GM12874 (cell line): ENCODE measurements around the gene NRP2.

Experiments
- TF ChIP-seq, protein P1 (sequence below): IDR thresholded peaks from 2 replicates; pipeline ENCODE4 v1.5.1; 2011; ENCODE audit warnings: low read depth, mild to moderate bottlenecking, control low read depth, low read length, moderate library complexity; ENCODE audit not compliant: insufficient read depth

Gene NRP2

DNA sequence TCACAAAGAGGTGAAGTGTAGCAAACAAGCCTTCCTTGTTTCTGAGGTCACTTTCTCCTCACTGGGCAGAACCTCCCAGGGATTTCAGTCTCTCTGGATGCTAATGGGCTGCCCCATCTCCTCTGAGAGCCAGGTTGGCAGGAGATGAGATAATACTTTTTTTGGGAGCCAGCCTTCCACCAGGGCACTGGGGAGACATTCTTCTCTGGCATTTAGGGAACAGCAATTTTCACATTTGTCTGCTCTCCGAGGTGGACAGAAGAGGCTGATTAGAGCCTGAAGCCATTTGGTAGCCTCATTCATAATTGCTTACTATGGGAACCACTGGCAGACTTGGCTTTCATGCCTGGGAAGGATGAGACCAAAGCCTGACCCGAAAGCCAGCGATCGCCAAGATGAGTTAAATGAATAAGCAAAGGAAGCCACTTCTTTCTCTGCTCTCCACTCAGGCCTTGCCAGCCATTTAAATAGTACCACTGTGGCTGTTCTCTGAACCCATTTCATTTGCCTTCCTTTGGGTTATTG is 70.1 kb downstream of the NRP2 start:
- TF ChIP-seq, protein P1, sequence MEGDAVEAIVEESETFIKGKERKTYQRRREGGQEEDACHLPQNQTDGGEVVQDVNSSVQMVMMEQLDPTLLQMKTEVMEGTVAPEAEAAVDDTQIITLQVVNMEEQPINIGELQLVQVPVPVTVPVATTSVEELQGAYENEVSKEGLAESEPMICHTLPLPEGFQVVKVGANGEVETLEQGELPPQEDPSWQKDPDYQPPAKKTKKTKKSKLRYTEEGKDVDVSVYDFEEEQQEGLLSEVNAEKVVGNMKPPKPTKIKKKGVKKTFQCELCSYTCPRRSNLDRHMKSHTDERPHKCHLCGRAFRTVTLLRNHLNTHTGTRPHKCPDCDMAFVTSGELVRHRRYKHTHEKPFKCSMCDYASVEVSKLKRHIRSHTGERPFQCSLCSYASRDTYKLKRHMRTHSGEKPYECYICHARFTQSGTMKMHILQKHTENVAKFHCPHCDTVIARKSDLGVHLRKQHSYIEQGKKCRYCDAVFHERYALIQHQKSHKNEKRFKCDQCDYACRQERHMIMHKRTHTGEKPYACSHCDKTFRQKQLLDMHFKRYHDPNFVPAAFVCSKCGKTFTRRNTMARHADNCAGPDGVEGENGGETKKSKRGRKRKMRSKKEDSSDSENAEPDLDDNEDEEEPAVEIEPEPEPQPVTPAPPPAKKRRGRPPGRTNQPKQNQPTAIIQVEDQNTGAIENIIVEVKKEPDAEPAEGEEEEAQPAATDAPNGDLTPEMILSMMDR = no peak

DNA sequence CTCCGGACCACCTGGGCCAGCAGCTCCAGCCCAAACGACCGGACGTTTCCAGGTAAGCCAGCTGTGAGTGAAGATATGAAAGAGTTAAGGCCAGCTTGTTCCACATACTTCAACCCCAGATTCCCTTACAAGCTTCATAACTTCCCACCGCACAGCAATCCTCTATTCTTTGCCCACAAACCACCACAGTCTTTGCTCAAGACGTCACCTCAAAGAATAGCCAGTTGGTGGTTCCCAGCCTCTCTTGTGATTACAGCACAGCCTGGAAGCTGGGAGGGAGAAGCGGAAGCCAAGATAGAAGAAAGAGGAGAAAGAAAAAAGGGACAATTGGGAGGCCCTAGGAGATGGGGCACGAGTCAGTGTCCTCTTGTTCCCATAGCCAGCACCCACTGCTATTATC is 70.6 kb downstream of the NRP2 start:
- TF ChIP-seq, protein P1 = no peak

DNA sequence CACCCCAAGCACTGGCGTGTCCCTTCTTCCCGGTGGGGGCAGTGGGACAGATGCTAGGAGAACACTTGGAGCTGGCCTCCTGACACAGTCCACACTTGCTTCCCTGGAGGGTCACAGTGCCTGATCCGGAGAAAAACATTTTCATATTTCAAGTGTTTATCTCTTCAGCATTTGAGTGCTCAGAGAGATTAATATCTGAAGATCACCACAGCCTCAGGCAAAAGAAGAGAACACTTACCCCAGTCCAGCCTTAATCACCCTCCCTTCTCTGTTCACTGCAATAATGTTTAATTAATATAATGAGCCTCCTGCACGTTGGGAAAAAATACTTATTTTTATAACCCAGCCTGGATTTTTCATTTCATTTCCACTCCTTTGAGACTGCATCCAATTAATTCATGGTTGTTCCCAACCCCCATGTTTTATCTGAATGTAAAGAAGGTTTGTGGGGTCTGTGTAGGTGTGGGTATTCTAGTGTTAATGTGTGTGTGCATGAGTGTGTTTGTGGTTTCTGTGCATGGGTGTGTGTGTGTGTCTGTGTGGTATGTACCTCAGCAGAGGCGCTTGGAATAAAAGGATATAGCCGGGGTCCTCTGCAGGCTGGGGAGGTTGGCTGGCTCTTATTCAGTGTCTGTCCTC is 72.1 kb downstream of the NRP2 start:
- TF ChIP-seq, protein P1 = no peak

DNA sequence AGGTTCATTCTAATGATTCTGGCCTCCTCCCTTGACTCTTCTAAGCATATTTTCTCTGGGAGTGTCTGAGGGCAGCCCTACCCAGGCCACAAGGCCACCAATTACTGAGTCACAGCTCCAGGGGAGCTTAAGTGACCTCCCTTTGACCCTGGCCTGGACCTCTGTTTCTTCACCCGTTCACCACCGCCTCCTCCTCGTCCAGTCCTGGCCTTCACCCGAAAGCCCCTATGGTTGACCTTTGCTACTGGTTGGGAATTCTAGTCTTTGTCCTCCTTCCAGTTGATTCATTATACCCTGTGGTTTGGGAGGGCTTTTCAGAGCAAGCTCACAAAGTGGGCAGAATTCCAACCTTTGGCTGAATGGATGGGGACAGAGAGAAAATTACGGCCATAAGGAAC is 72.6 kb downstream of the NRP2 start:
- TF ChIP-seq, protein P1 = no peak

DNA sequence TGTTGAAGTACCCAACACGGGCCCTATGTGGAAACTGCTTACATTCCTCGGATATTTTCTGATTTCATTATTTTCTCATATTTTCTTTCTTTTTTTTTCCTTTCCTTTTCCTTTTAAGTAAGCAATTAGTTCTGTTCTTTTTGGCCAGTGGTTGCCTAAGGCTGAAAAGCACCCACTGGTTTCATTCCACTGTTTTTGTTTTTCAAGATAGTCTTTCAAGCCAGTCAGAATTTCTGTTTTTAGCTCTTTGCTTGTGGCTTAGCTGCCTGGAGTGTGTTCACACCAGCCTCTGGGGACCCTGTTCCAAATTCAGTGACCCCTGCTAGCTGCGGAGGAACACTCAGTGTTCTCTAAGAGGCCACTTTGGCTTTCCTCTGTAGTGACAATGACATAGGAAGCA is 73.6 kb downstream of the NRP2 start:
- TF ChIP-seq, protein P1 = no peak

DNA sequence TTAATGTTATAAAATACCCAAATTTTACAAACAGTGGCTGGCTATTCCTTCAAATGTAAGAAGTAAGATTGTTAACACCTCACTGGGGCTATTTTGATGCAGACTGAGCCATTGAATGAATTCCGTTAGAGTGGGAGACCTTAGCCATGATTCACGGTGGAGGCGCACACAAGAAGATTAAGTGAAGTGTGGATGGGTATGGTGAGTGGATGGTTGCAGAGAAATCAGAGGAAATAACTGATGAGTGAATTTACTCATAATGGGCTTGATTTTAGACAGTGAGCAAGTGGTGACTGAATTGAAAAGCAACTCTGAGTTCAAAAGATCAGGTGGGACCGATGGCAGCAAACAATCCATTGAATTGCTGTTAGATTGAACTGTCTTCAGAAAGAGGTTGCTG is 75.0 kb downstream of the NRP2 start:
- TF ChIP-seq, protein P1 = no peak

DNA sequence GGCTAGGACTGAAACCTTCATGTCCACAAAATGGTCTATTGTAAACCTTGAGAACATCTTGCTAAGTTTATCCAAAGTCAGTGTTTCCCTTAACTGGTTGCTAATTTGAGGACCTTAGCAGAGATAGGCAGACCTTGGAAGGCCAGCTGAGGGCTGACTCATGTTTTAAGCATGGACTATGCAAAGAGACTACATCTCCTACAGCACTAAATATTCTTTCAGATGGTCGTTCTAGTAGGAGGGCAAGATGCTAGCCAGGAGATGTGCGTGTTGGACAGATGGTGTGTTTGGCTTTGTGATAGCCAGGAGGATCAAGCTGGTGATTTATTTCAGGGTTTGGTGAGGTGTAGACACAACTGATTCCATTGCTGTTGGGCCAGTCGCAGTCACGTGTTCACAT is 75.8 kb downstream of the NRP2 start:
- TF ChIP-seq, protein P1 = no peak
